SK-N-SH (cell line): ENCODE results near the gene ARL14EP. TPM values are rescaled to one million over a fixed set of nuclear protein-coding genes. Genes with fewer than 3 reads are reported as not detected.

Experiments used
- CTCF ChIA-PET: fragments of 300-600, 350-600 bp; formaldehyde crosslinking; extraction: SDS; loops from one replicate; lab custom pipeline; 2021; lab: Yijun Ruan, JAX
- POLR2A ChIA-PET: fragments of 350-600 bp; sonication (Branson Sonifier 250); formaldehyde crosslinking; extraction: SDS; loops from one replicate; lab custom pipeline; 2020; ENCODE audit warnings: antibody characterized with exemption, inconsistent platforms; lab: Yijun Ruan, JAX
- DNase-seq: peaks from one replicate; pipeline ENCODE4 v3.0.0; 2012
- H2AFZ ChIP-seq: fragments of 200-600 bp; sonication (generic); 2 replicates; pipeline ENCODE4 v1.8.1; 2016; ENCODE audit warnings: antibody characterized with exemption, mild to moderate bottlenecking, low read depth
- H3F3A ChIP-seq: fragments of 200-600 bp; sonication (generic); replicated peaks from 2 replicates; pipeline ENCODE3; 2016; ENCODE audit warnings: antibody characterized with exemption, mild to moderate bottlenecking; ENCODE audit not compliant: insufficient read depth
- H3K27ac ChIP-seq, 2 experiments: fragments of 200-500 bp in 1 of 2; fragments of 200-600 bp in 1 of 2; sonication (Bioruptor generic) in 1 of 2; sonication (generic), shearing (Covaris generic) in 1 of 2; 2 replicates each; pipeline versions ENCODE4 v1.5.1 to v1.6.1; 2014 to 2016; ENCODE audit warnings: low read depth in 2 of 2, inconsistent platforms in 1 of 2, low read length in 1 of 2, mild to moderate bottlenecking in 1 of 2, mixed read lengths in 1 of 2
- H3K27me3 ChIP-seq: fragments of 200-600 bp; sonication (generic), shearing (Covaris generic); 2 replicates; pipeline ENCODE4 v1.6.1; 2016; ENCODE audit warnings: mixed run types; ENCODE audit not compliant: insufficient read depth
- H3K36me3 ChIP-seq, 2 experiments: fragments of 200-500 bp in 1 of 2; fragments of 200-600 bp in 1 of 2; sonication (Bioruptor generic) in 1 of 2; sonication (generic) in 1 of 2; replicated peaks in 1 of 2; 2 replicates each; pipeline versions ENCODE3 to v1.5.1; 2014 to 2016; ENCODE audit warnings: low read length in 1 of 2, mild to moderate bottlenecking in 1 of 2; ENCODE audit not compliant: insufficient read depth in 2 of 2, control insufficient read depth in 1 of 2
- H3K4me1 ChIP-seq, 2 experiments: fragments of 200-500 bp in 1 of 2; fragments of 200-600 bp in 1 of 2; sonication (Bioruptor generic) in 1 of 2; sonication (generic), shearing (Covaris generic) in 1 of 2; 2 replicates each; pipeline versions ENCODE4 v1.5.1 to v1.6.1; 2014 to 2016; ENCODE audit warnings: low read depth in 1 of 2, low read length in 1 of 2, mixed run types in 1 of 2; ENCODE audit not compliant: insufficient read depth in 2 of 2, control insufficient read depth in 1 of 2
- H3K4me2 ChIP-seq: fragments of 200-600 bp; sonication (generic), shearing (Covaris generic); 2 replicates; pipeline ENCODE4 v1.6.1; 2017; ENCODE audit warnings: mixed run types
- H3K4me3 ChIP-seq, 2 experiments: fragments of 200-500 bp in 1 of 2; fragments of 200-600 bp in 1 of 2; sonication (Bioruptor generic) in 1 of 2; sonication (generic), shearing (Covaris generic) in 1 of 2; 2 replicates each; pipeline versions ENCODE4 v1.5.1 to v1.8.1; 2014 to 2016; ENCODE audit warnings: low read depth in 2 of 2, inconsistent platforms in 1 of 2, low read length in 1 of 2, mild to moderate bottlenecking in 1 of 2, mixed read lengths in 1 of 2, moderate library complexity in 1 of 2
- H3K79me2 ChIP-seq: fragments of 200-600 bp; sonication (generic); 2 replicates; pipeline ENCODE4 v1.8.1; 2017; ENCODE audit warnings: mild to moderate bottlenecking; ENCODE audit not compliant: insufficient read depth
- H3K9ac ChIP-seq: fragments of 200-600 bp; sonication (generic); 2 replicates; pipeline ENCODE4 v1.6.1; 2017; ENCODE audit warnings: mixed run types
- H3K9me2 ChIP-seq: fragments of 200-600 bp; sonication (generic); 2 replicates; pipeline ENCODE4 v1.6.1; 2017; ENCODE audit warnings: mixed run types
- H3K9me3 ChIP-seq: fragments of 200-600 bp; sonication (generic); 2 replicates; pipeline ENCODE4 v1.6.1; 2017; ENCODE audit warnings: mixed run types, mild to moderate bottlenecking, moderate library complexity
- H4K20me1 ChIP-seq: fragments of 200-600 bp; sonication (generic); 2 replicates; pipeline ENCODE4 v1.6.1; 2017; ENCODE audit warnings: mild to moderate bottlenecking, mixed run types; ENCODE audit not compliant: insufficient read depth
- CHD2 ChIP-seq: fragments of 150-350 bp; IDR thresholded peaks from 2 replicates; pipeline ENCODE4 v1.6.1; 2018; ENCODE audit warnings: low read length; ENCODE audit not compliant: partially characterized antibody
- EP300 ChIP-seq, 2 experiments: IDR thresholded peaks; 2 replicates each; pipeline versions ENCODE4 v1.4.0 to v1.6.1; 2012; ENCODE audit warnings: borderline replicate concordance in 1 of 2, low read depth in 1 of 2, low read length in 1 of 2
- FOXJ3 ChIP-seq: sonication (generic); formaldehyde crosslinking; IDR thresholded peaks from 2 replicates; pipeline ENCODE4 v1.5.1; 2020; ENCODE audit warnings: mild to moderate bottlenecking, missing genetic modification reagents
- GATA2 ChIP-seq: sonication (generic); formaldehyde crosslinking; IDR thresholded peaks from 2 replicates; pipeline ENCODE4 v1.5.0; 2020; ENCODE audit warnings: mild to moderate bottlenecking, missing genetic modification reagents
- JUND ChIP-seq: IDR thresholded peaks from 2 replicates; pipeline ENCODE4 v1.4.0; 2012
- MAX ChIP-seq: IDR thresholded peaks from 2 replicates; pipeline ENCODE4 v1.4.0; 2012; ENCODE audit warnings: low read depth
- MXI1 ChIP-seq: IDR thresholded peaks from 2 replicates; pipeline ENCODE4 v1.6.1; 2012; ENCODE audit warnings: mild to moderate bottlenecking, low read depth, low read length, improper control_type of control experiment
- NFIC ChIP-seq: IDR thresholded peaks from 2 replicates; pipeline ENCODE4 v1.4.0; 2012; ENCODE audit warnings: borderline replicate concordance
- NRF1 ChIP-seq: IDR thresholded peaks from 2 replicates; pipeline ENCODE4 v1.6.1; 2012; ENCODE audit warnings: low read depth, mild to moderate bottlenecking, low read length
- POLR2AphosphoS5 ChIP-seq: IDR thresholded peaks from 2 replicates; pipeline ENCODE4 v1.6.1; 2012; ENCODE audit warnings: low read depth, low read length
- RAD21 ChIP-seq: IDR thresholded peaks from 2 replicates; pipeline ENCODE4 v1.6.1; 2012; ENCODE audit warnings: mild to moderate bottlenecking, low read length
- RCOR1 ChIP-seq: fragments of 150-350 bp; IDR thresholded peaks from 2 replicates; pipeline ENCODE4 v1.6.1; 2017; ENCODE audit warnings: antibody characterized with exemption, low read length
- SIN3A ChIP-seq: IDR thresholded peaks from 2 replicates; pipeline ENCODE4 v1.6.1; 2012; ENCODE audit warnings: low read depth, mild to moderate bottlenecking, low read length, moderate library complexity, borderline replicate concordance
- SMC3 ChIP-seq: IDR thresholded peaks from 2 replicates; pipeline ENCODE4 v1.6.1; 2012; ENCODE audit warnings: low read depth, low read length, improper control_type of control experiment
- TCF12 ChIP-seq: IDR thresholded peaks from 2 replicates; pipeline ENCODE4 v1.4.0; 2012
- USF1 ChIP-seq: IDR thresholded peaks from 2 replicates; pipeline ENCODE4 v1.4.0; 2012; ENCODE audit warnings: low read depth, borderline replicate concordance
- ZBTB33 ChIP-seq: IDR thresholded peaks from 2 replicates; pipeline ENCODE4 v1.4.0; 2012; ENCODE audit warnings: low read depth, borderline replicate concordance
- WGBS: methylation state at CpG from one replicate; pipeline ENCODE4 v1.1.6; 2017; ENCODE audit warnings: low lambda C conversion rate; 5-methylcytosine and 5-hydroxymethylcytosine counted together
- polyA plus RNA-seq, 3 experiments: library from polyadenylated mRNA; depleted of rRNA; stranded (reverse); fragments of >200 nt; gene quantifications; 2 replicates each; pipeline ENCODE4 v1.2.3, GENCODE V29; 2012
- TF ChIP-seq, protein P1 (sequence below): IDR thresholded peaks from 2 replicates; pipeline ENCODE4 v1.6.1; 2012; ENCODE audit warnings: mild to moderate bottlenecking, low read depth, low read length, moderate library complexity

Gene ARL14EP
- polyA plus RNA-seq, 1 of the 3 experiments (the other 2 are of a cell fraction) = 7.0 TPM

- TF ChIP-seq, protein P1, sequence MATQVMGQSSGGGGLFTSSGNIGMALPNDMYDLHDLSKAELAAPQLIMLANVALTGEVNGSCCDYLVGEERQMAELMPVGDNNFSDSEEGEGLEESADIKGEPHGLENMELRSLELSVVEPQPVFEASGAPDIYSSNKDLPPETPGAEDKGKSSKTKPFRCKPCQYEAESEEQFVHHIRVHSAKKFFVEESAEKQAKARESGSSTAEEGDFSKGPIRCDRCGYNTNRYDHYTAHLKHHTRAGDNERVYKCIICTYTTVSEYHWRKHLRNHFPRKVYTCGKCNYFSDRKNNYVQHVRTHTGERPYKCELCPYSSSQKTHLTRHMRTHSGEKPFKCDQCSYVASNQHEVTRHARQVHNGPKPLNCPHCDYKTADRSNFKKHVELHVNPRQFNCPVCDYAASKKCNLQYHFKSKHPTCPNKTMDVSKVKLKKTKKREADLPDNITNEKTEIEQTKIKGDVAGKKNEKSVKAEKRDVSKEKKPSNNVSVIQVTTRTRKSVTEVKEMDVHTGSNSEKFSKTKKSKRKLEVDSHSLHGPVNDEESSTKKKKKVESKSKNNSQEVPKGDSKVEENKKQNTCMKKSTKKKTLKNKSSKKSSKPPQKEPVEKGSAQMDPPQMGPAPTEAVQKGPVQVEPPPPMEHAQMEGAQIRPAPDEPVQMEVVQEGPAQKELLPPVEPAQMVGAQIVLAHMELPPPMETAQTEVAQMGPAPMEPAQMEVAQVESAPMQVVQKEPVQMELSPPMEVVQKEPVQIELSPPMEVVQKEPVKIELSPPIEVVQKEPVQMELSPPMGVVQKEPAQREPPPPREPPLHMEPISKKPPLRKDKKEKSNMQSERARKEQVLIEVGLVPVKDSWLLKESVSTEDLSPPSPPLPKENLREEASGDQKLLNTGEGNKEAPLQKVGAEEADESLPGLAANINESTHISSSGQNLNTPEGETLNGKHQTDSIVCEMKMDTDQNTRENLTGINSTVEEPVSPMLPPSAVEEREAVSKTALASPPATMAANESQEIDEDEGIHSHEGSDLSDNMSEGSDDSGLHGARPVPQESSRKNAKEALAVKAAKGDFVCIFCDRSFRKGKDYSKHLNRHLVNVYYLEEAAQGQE = no peak
- TF ChIP-seq JUND (no peak), MXI1 (no peak), RAD21 (no peak), GATA2 (no peak), POLR2AphosphoS5 (no peak), TCF12 (no peak)
Observed at GRCh38 chr11:30364139-30364836, 41.4 kb downstream of the ARL14EP start (continued).

GRCh38 chr11:30364837-30365482 lies 42.1 kb downstream of the ARL14EP start:
- no peaks in the 10 kb centered on the region for H3K79me2 ChIP-seq
- no peak overlapping the region for H3K4me2 ChIP-seq
- POLR2A ChIA-PET = no interaction called here
- no peaks in the 10 kb centered on the region for H3K4me1 ChIP-seq
- H3K9me2 ChIP-seq = no peaks in the 10 kb centered on the region
- DNase-seq = no peak
- no peaks in the 10 kb centered on the region for H3F3A ChIP-seq
- WGBS = 56% methylated on average over 9 of the region's 9 CpGs
- H3K9ac ChIP-seq = no peak overlapping the region
- H3K9me3 ChIP-seq = no peaks in the 10 kb centered on the region
- H3K36me3 ChIP-seq = no peaks in the 10 kb centered on the region
- H4K20me1 ChIP-seq = no peaks in the 10 kb centered on the region
- H3K27me3 ChIP-seq = no peaks in the 10 kb centered on the region
- no peak overlapping the region for H2AFZ ChIP-seq
- CTCF ChIA-PET = interaction anchor here (0.8 to 0.9 kb wide), 2 partner anchors 12 to 13 kb away, joined by 3 read pairs; no protein-coding TSS in a partner anchor
- no peak overlapping the region for H3K4me3 ChIP-seq
- H3K27ac ChIP-seq = no peak overlapping the region
- no peak for TF ChIP-seq SMC3
- no peak for TF ChIP-seq MXI1
- no peak for TF ChIP-seq FOXJ3
- no peak for TF ChIP-seq RAD21
- TF ChIP-seq, protein P1 = no peak
- no peak for TF ChIP-seq POLR2AphosphoS5
- TF ChIP-seq MAX = no peak
- no peak for TF ChIP-seq USF1
- no peak for TF ChIP-seq SIN3A
- no peak for TF ChIP-seq NRF1
- no peak for TF ChIP-seq CHD2
- no peak for TF ChIP-seq ZBTB33
- no peak for TF ChIP-seq RCOR1
- no peak for TF ChIP-seq NFIC
- no peak for TF ChIP-seq EP300 (IDR thresholded peaks at IDR 0.05; ENCODE audit: borderline replicate concordance in 1 of 2, low read depth in 1 of 2, low read length in 1 of 2)
